ENCODE results near the gene MUL1. TPM values are rescaled to one million over a fixed set of nuclear protein-coding genes. Genes with fewer than 3 reads are reported as not detected.

MUL1 gene
- total RNA-seq, 3 donors from 2014 or later, result 25.4 to 35.1 (median 29.6) TPM

DNA sequence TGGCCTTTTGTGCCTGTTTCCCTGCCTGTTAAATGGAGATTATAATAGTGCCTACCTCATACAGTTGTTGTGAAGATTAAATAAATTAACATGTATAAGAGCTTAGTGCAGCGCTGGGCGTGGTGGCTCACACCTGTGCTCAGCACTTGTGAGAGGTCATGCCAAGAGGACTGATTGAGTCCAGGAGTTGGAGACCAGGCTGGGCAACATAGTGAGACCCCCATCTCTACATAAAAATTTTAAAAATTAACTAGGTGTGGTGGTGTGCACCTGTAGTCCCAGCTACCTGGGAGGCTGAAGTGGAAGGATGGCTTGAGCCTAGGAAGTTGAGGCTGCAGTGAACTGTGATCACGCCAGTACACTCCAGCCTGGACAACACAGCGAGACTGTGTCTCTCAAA is 34.1 kb downstream of the MUL1 start:
- no peak overlapping the region for H3K4me3 ChIP-seq
- H3K27me3 ChIP-seq, result no peaks in the 10 kb centered on the region
- peaks cover 9 to 20% of the 10 kb centered on the region in 2 donors for H3K4me1 ChIP-seq
- no peaks in the 10 kb centered on the region for H3K36me3 ChIP-seq
- TF ChIP-seq POLR2AphosphoS5 (IDR thresholded peaks at IDR 0.05) (no peak), POLR2A (IDR thresholded peaks at IDR 0.05) (no peak), CTCF (IDR thresholded peaks at IDR 0.05) (no peak)
- intact Hi-C loops (cut with DNase I; ENCODE audit: low total_unique reads), result no loop called here
- H3K27ac ChIP-seq, result no peak overlapping the region
- no peak for DNase-seq (ENCODE audit: low spot score in 2 of 2)
- no peaks in the 10 kb centered on the region for H3K9me3 ChIP-seq

GRCh38 chr1:20472860-20473711 is 34.9 kb downstream of the MUL1 start:
- Histone ChIP-seq H3K4me1 (peaks cover 8 to 15% of the 10 kb centered on the region in 2 donors), H3K36me3 (no peaks in the 10 kb centered on the region), H3K4me3 (no peak overlapping the region), H3K27me3 (no peaks in the 10 kb centered on the region), H3K27ac (no peak overlapping the region), H3K9me3 (no peaks in the 10 kb centered on the region)
- TF ChIP-seq POLR2AphosphoS5 (IDR thresholded peaks at IDR 0.05) (no peak), CTCF (IDR thresholded peaks at IDR 0.05) (no peak), POLR2A (IDR thresholded peaks at IDR 0.05) (no peak)
- intact Hi-C loops (cut with DNase I; ENCODE audit: low total_unique reads), result no loop called here
- DNase-seq (ENCODE audit: low spot score in 2 of 2), result no peak

- no peaks in the 10 kb centered on the region for H3K36me3 ChIP-seq
- peaks cover under 1 to 9% of the 10 kb centered on the region in 2 donors for H3K4me1 ChIP-seq
- DNase-seq (ENCODE audit: low spot score in 2 of 2), result no peak
- no peak for TF ChIP-seq POLR2AphosphoS5 (IDR thresholded peaks at IDR 0.05)
- TF ChIP-seq CTCF (IDR thresholded peaks at IDR 0.05), result no peak
- TF ChIP-seq POLR2A (IDR thresholded peaks at IDR 0.05), result no peak
- no peaks in the 10 kb centered on the region for H3K9me3 ChIP-seq
- no peaks in the 10 kb centered on the region for H3K27me3 ChIP-seq
- no peak overlapping the region for H3K4me3 ChIP-seq
- H3K27ac ChIP-seq, result no peak overlapping the region
- intact Hi-C loops (cut with DNase I; ENCODE audit: low total_unique reads), result no loop called here
Measured at GRCh38 chr1:20472121-20472520, 35.8 kb downstream of the MUL1 start.

- DNase-seq (ENCODE audit: low spot score in 2 of 2), result no peak
- Histone ChIP-seq H3K4me1 (no peaks in the 10 kb centered on the region), H3K4me3 (no peak overlapping the region), H3K27me3 (no peaks in the 10 kb centered on the region), H3K36me3 (no peaks in the 10 kb centered on the region), H3K27ac (no peak overlapping the region), H3K9me3 (no peaks in the 10 kb centered on the region)
- intact Hi-C loops (cut with DNase I; ENCODE audit: low total_unique reads), result no loop called here
- TF ChIP-seq POLR2A (IDR thresholded peaks at IDR 0.05) (no peak), POLR2AphosphoS5 (IDR thresholded peaks at IDR 0.05) (no peak), CTCF (IDR thresholded peaks at IDR 0.05) (no peak)
Measured at GRCh38 chr1:20470194-20470593, 37.8 kb downstream of the MUL1 start.

DNA sequence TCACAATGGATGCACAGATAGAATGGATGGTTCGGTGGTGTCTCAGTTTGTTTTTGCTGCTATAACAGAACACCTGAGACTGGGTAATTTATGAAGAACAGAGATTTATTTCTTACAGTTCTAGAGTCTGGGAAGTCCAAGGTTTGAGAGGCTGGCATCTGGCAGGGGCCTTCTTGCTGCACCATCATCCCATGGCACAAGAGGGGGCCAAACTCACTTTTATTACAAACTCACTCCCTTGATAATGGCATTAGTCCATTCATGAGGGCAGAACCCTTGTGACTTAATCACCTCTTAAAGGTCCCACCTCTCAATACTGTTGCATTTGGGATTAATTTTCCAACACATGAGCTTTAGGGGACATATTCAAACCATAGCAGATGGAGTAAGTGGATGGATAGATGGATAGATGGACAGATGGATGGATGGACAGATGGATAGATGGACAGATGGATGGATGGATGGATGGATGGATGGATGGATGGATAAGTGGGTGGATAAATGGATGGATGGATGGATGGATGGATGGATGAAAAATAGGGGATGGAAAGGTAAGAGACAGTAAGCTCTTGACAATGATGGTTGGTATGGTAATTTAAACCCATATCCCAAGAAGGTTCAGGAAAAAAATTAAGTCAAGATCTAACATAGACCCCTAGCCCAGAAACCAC is 38.4 kb downstream of the MUL1 start:
- intact Hi-C loops (cut with DNase I; ENCODE audit: low total_unique reads), result no loop called here
- H3K27me3 ChIP-seq, result no peaks in the 10 kb centered on the region

More for the DNA sequence above, 38.4 kb downstream of the MUL1 start:
- no peaks in the 10 kb centered on the region for H3K4me1 ChIP-seq
- no peak overlapping the region for H3K27ac ChIP-seq
- no peak for TF ChIP-seq POLR2AphosphoS5 (IDR thresholded peaks at IDR 0.05)
- TF ChIP-seq POLR2A (IDR thresholded peaks at IDR 0.05), result no peak
- no peak for TF ChIP-seq CTCF (IDR thresholded peaks at IDR 0.05)
- no peak overlapping the region for H3K4me3 ChIP-seq
- no peaks in the 10 kb centered on the region for H3K9me3 ChIP-seq
- DNase-seq (ENCODE audit: low spot score in 2 of 2), result no peak
- H3K36me3 ChIP-seq, result no peaks in the 10 kb centered on the region
